WTC11 (cell line): ENCODE data around the gene GPATCH3. TPM values are rescaled to one million over a fixed set of nuclear protein-coding genes. Genes with fewer than 3 reads are reported as not detected.

Experiments used
- ATAC-seq: fragments of 200-7000 bp; cut with Tn5 transposase; 2 replicates; pipeline ENCODE4 v1.10.0; 2021; ENCODE audit warnings: mild to moderate bottlenecking, moderate library complexity
- CTCF ChIA-PET: fragments of 300-600 bp; sonication (Branson Sonifier 250); formaldehyde crosslinking; loops from one replicate; lab custom pipeline; 2021; ENCODE audit warnings: antibody characterized with exemption; lab: Charles Lee
- POLR2A ChIA-PET: fragments of 350-600 bp; sonication (Branson Sonifier 250); formaldehyde crosslinking; loops from one replicate; lab custom pipeline; 2021; ENCODE audit warnings: antibody characterized with exemption; lab: Charles Lee
- DNase-seq: peaks from one replicate; pipeline ENCODE4 v3.0.0; 2021; ENCODE audit warnings: low spot score
- H3K27ac Mint-ChIP-seq: 2 replicates; pipeline ENCODE4 v1.8.0; 2021; ENCODE audit warnings: mixed read lengths
- H3K27me3 Mint-ChIP-seq: 2 replicates; pipeline ENCODE4 v1.8.0; 2021; ENCODE audit warnings: low read depth, mild to moderate bottlenecking, moderate library complexity, mixed read lengths
- H3K36me3 Mint-ChIP-seq: 2 replicates; pipeline ENCODE4 v1.8.0; 2021; ENCODE audit warnings: mixed read lengths
- H3K4me1 Mint-ChIP-seq: 2 replicates; pipeline ENCODE4 v1.8.0; 2022; ENCODE audit warnings: mixed read lengths
- H3K4me3 Mint-ChIP-seq: 2 replicates; pipeline ENCODE4 v1.8.0; 2021; ENCODE audit warnings: mild to moderate bottlenecking, moderate library complexity, mixed read lengths
- H3K9me3 Mint-ChIP-seq: 2 replicates; pipeline ENCODE4 v1.8.0; 2021; ENCODE audit warnings: mixed read lengths
- CREB1 ChIP-seq: sonication (generic); formaldehyde crosslinking; IDR thresholded peaks from 2 replicates; pipeline ENCODE4 v1.8.0; 2023; ENCODE audit warnings: mild to moderate bottlenecking, missing genetic modification reagents
- ETV6 ChIP-seq: sonication (generic); formaldehyde crosslinking; IDR thresholded peaks from 2 replicates; pipeline ENCODE4 v1.8.1; 2022; ENCODE audit warnings: mild to moderate bottlenecking, missing genetic modification reagents
- JAZF1 ChIP-seq: fragments of 250-450 bp; sonication (Bioruptor Pico); IDR thresholded peaks from 2 replicates; pipeline ENCODE4 v1.9.0; 2021; ENCODE audit warnings: moderate library complexity, mild to moderate bottlenecking, inconsistent platforms
- KAT7 ChIP-seq: sonication (generic); formaldehyde crosslinking; IDR thresholded peaks from 2 replicates; pipeline ENCODE4 v1.8.1; 2023; ENCODE audit warnings: missing genetic modification reagents, mild to moderate bottlenecking, borderline replicate concordance
- NFE2L1 ChIP-seq: sonication (generic); formaldehyde crosslinking; IDR thresholded peaks from 2 replicates; pipeline ENCODE4 v1.8.1; 2023; ENCODE audit warnings: missing genetic modification reagents
- NR2C2 ChIP-seq: sonication (generic); formaldehyde crosslinking; IDR thresholded peaks from 2 replicates; pipeline ENCODE4 v1.8.0; 2022; ENCODE audit warnings: mild to moderate bottlenecking, missing genetic modification reagents
- RORB ChIP-seq: fragments of 250-450 bp; sonication (Bioruptor Pico); IDR thresholded peaks from 2 replicates; pipeline ENCODE4 v1.9.0; 2021; ENCODE audit warnings: mild to moderate bottlenecking
- TCF7 ChIP-seq: sonication (generic); formaldehyde crosslinking; IDR thresholded peaks from 2 replicates; pipeline ENCODE4 v1.8.0; 2022; ENCODE audit warnings: mild to moderate bottlenecking, low read depth, missing genetic modification reagents, moderate library complexity
- ZNF317 ChIP-seq: sonication (generic); formaldehyde crosslinking; IDR thresholded peaks from 2 replicates; pipeline ENCODE4 v1.8.1; 2023; ENCODE audit warnings: low read depth, mild to moderate bottlenecking, moderate library complexity, missing genetic modification reagents, borderline replicate concordance
- ZNF423 ChIP-seq: fragments of 250-450 bp; sonication (Bioruptor Pico); IDR thresholded peaks from 2 replicates; pipeline ENCODE4 v2.1.2; 2022; ENCODE audit warnings: mild to moderate bottlenecking, moderate library complexity
- total RNA-seq: library from RNA; stranded (reverse); gene quantifications from 3 replicates; pipeline ENCODE4 v1.2.3, GENCODE V29; 2021
- TF ChIP-seq, protein P1 (sequence below): sonication (generic); formaldehyde crosslinking; IDR thresholded peaks from 2 replicates; pipeline ENCODE4 v1.8.0; 2023; ENCODE audit warnings: mild to moderate bottlenecking, missing genetic modification reagents
- TF ChIP-seq, protein P2 (sequence below): sonication (generic); formaldehyde crosslinking; IDR thresholded peaks from 2 replicates; pipeline ENCODE4 v1.8.1; 2023; ENCODE audit warnings: mild to moderate bottlenecking, missing genetic modification reagents, borderline replicate concordance
- TF ChIP-seq, protein P3 (sequence below): sonication (generic); formaldehyde crosslinking; IDR thresholded peaks from 2 replicates; pipeline ENCODE4 v1.8.1; 2022; ENCODE audit warnings: low read depth, missing genetic modification reagents, borderline replicate concordance
- TF ChIP-seq, protein P4 (sequence below): fragments of 250-450 bp; sonication (Bioruptor Pico); conservative IDR thresholded peaks from 2 replicates; pipeline ENCODE4 v1.9.0; 2021; ENCODE audit warnings: mild to moderate bottlenecking
- TF ChIP-seq, protein P5 (sequence below): sonication (generic); formaldehyde crosslinking; conservative IDR thresholded peaks from 2 replicates; pipeline ENCODE4 v1.8.1; 2023; ENCODE audit warnings: mild to moderate bottlenecking, low read depth, missing genetic modification reagents, moderate library complexity
- TF ChIP-seq, protein P6 (sequence below): sonication (generic); formaldehyde crosslinking; IDR thresholded peaks from 2 replicates; pipeline ENCODE4 v1.8.1; 2023; ENCODE audit warnings: mild to moderate bottlenecking, missing genetic modification reagents

Gene GPATCH3
- total RNA-seq, 1 experiment from 2014 or later = 19.2 TPM

DNA sequence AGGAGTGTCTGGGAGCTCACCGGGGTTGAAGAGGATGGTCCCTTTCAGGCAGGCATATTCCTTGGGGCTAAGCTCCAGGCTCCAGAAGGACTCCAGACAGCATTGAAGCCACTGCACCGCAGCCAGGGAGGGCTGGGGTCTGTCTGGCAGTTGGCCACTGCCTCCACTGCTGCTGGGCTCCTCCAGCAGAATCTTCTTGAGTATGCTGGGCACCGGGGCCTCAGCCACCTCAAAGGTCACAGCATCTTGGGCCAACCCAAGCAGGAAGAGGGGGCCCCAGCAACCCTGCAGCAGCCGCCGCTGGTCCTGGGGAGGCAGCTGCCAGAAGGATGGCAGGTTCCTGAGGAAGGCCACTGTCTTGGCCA lies 13.1 kb upstream of the GPATCH3 start:
- Mint-ChIP-seq H3K9me3 (no peaks in the 10 kb centered on the region), H3K4me1 (no peaks in the 10 kb centered on the region), H3K36me3 (no peaks in the 10 kb centered on the region), H3K27ac (no peak overlapping the region), H3K4me3 (no peak overlapping the region), H3K27me3 (peaks cover 9% of the 10 kb centered on the region)
- DNase-seq = no peak
- ATAC-seq = no peak
- no peak for TF ChIP-seq ZNF317 (CRISPR knock-in tag)
- TF ChIP-seq, protein P1, sequence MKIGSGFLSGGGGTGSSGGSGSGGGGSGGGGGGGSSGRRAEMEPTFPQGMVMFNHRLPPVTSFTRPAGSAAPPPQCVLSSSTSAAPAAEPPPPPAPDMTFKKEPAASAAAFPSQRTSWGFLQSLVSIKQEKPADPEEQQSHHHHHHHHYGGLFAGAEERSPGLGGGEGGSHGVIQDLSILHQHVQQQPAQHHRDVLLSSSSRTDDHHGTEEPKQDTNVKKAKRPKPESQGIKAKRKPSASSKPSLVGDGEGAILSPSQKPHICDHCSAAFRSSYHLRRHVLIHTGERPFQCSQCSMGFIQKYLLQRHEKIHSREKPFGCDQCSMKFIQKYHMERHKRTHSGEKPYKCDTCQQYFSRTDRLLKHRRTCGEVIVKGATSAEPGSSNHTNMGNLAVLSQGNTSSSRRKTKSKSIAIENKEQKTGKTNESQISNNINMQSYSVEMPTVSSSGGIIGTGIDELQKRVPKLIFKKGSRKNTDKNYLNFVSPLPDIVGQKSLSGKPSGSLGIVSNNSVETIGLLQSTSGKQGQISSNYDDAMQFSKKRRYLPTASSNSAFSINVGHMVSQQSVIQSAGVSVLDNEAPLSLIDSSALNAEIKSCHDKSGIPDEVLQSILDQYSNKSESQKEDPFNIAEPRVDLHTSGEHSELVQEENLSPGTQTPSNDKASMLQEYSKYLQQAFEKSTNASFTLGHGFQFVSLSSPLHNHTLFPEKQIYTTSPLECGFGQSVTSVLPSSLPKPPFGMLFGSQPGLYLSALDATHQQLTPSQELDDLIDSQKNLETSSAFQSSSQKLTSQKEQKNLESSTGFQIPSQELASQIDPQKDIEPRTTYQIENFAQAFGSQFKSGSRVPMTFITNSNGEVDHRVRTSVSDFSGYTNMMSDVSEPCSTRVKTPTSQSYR (CRISPR knock-in tag) = no peak
- no peak for TF ChIP-seq RORB
- TF ChIP-seq JAZF1 (CRISPR knock-in tag) = no peak
- TF ChIP-seq NR2C2 (CRISPR knock-in tag) = no peak
- no peak for TF ChIP-seq ZNF423
- TF ChIP-seq CREB1 (CRISPR knock-in tag) = no peak
- TF ChIP-seq TCF7 (CRISPR knock-in tag) = no peak
- TF ChIP-seq, protein P2, sequence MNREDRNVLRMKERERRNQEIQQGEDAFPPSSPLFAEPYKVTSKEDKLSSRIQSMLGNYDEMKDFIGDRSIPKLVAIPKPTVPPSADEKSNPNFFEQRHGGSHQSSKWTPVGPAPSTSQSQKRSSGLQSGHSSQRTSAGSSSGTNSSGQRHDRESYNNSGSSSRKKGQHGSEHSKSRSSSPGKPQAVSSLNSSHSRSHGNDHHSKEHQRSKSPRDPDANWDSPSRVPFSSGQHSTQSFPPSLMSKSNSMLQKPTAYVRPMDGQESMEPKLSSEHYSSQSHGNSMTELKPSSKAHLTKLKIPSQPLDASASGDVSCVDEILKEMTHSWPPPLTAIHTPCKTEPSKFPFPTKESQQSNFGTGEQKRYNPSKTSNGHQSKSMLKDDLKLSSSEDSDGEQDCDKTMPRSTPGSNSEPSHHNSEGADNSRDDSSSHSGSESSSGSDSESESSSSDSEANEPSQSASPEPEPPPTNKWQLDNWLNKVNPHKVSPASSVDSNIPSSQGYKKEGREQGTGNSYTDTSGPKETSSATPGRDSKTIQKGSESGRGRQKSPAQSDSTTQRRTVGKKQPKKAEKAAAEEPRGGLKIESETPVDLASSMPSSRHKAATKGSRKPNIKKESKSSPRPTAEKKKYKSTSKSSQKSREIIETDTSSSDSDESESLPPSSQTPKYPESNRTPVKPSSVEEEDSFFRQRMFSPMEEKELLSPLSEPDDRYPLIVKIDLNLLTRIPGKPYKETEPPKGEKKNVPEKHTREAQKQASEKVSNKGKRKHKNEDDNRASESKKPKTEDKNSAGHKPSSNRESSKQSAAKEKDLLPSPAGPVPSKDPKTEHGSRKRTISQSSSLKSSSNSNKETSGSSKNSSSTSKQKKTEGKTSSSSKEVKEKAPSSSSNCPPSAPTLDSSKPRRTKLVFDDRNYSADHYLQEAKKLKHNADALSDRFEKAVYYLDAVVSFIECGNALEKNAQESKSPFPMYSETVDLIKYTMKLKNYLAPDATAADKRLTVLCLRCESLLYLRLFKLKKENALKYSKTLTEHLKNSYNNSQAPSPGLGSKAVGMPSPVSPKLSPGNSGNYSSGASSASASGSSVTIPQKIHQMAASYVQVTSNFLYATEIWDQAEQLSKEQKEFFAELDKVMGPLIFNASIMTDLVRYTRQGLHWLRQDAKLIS = no peak
- TF ChIP-seq, protein P3, sequence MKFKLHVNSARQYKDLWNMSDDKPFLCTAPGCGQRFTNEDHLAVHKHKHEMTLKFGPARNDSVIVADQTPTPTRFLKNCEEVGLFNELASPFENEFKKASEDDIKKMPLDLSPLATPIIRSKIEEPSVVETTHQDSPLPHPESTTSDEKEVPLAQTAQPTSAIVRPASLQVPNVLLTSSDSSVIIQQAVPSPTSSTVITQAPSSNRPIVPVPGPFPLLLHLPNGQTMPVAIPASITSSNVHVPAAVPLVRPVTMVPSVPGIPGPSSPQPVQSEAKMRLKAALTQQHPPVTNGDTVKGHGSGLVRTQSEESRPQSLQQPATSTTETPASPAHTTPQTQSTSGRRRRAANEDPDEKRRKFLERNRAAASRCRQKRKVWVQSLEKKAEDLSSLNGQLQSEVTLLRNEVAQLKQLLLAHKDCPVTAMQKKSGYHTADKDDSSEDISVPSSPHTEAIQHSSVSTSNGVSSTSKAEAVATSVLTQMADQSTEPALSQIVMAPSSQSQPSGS = no peak
- no peak for TF ChIP-seq NFE2L1 (CRISPR knock-in tag)
- TF ChIP-seq, protein P4, sequence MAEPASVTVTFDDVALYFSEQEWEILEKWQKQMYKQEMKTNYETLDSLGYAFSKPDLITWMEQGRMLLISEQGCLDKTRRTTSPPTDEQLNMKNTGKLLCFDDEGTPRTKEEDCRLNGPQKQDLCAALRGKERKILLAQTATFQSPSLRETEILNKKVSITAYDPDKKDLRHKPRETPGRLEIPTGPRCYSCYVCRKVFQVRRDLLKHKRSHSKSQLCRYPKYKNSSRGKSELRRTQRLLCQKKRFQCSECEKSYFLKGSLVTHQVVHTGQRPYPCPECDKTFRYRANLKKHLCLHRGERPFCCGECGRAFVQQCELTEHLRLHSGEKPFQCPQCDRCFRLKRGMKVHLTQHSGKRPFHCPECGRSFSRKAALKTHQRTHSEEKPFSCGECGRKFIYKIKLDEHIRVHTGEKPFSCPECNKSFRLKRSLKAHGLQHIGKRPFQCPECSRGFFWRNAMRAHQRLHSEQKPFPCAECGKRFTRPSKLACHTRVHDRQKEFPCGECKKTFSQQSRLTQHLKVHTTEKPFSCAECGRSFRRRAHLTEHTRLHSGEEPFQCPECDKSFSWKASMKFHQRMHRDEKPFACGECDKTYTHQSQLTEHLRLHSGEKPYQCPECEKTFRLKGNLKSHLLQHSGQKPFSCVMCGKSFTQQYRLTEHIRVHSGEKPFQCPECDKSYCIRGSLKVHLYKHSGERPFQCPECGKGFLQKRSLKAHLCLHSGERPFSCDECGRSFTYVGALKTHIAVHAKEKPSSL (CRISPR knock-in tag) = no peak
- no peak for TF ChIP-seq KAT7 (CRISPR knock-in tag)
- TF ChIP-seq ETV6 (CRISPR knock-in tag) = no peak
- TF ChIP-seq, protein P5, sequence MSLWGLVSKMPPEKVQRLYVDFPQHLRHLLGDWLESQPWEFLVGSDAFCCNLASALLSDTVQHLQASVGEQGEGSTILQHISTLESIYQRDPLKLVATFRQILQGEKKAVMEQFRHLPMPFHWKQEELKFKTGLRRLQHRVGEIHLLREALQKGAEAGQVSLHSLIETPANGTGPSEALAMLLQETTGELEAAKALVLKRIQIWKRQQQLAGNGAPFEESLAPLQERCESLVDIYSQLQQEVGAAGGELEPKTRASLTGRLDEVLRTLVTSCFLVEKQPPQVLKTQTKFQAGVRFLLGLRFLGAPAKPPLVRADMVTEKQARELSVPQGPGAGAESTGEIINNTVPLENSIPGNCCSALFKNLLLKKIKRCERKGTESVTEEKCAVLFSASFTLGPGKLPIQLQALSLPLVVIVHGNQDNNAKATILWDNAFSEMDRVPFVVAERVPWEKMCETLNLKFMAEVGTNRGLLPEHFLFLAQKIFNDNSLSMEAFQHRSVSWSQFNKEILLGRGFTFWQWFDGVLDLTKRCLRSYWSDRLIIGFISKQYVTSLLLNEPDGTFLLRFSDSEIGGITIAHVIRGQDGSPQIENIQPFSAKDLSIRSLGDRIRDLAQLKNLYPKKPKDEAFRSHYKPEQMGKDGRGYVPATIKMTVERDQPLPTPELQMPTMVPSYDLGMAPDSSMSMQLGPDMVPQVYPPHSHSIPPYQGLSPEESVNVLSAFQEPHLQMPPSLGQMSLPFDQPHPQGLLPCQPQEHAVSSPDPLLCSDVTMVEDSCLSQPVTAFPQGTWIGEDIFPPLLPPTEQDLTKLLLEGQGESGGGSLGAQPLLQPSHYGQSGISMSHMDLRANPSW = no peak
- TF ChIP-seq, protein P6, sequence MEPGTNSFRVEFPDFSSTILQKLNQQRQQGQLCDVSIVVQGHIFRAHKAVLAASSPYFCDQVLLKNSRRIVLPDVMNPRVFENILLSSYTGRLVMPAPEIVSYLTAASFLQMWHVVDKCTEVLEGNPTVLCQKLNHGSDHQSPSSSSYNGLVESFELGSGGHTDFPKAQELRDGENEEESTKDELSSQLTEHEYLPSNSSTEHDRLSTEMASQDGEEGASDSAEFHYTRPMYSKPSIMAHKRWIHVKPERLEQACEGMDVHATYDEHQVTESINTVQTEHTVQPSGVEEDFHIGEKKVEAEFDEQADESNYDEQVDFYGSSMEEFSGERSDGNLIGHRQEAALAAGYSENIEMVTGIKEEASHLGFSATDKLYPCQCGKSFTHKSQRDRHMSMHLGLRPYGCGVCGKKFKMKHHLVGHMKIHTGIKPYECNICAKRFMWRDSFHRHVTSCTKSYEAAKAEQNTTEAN (CRISPR knock-in tag) = no peak
- CTCF ChIA-PET = interaction anchor here (1.1 to 2.2 kb wide), 2 partner anchors 13 to 23 kb away, joined by 3 to 6 read pairs; partner anchors contain the start of genes GPATCH3 and GPN2
- POLR2A ChIA-PET = interaction anchor here (0.5 kb wide), 1 partner anchor 795 kb away, joined by 3 read pairs; no protein-coding TSS in a partner anchor
